ENCODE data around the gene NGFR.

Gene NGFR

GRCh38 chr17:49494986-49495841 lies at the start of gene NGFR:
TSS of gene NGFR (plus strand) at chr17:49495293. CDS start at chr17:49495418, 125 bp downstream.
- no peak for TF ChIP-seq ZNF274 (IDR thresholded peaks at IDR 0.05; ENCODE audit: low read depth, low read length)
- peak within 1 kb of the TSS; percentile 47; the same call in 1 of the 2 replicates for H3K4me3 ChIP-seq (ENCODE audit: low read length)

- TF ChIP-seq ZNF274 (IDR thresholded peaks at IDR 0.05; ENCODE audit: low read depth, low read length) = no peak
- H3K4me3 ChIP-seq (ENCODE audit: low read length) = no peak overlapping the region
Observed at GRCh38 chr17:49445591-49445990, 49.5 kb upstream of the NGFR start.

GRCh38 chr17:49447628-49448302 lies 47.3 kb upstream of the NGFR start:
- no peak for TF ChIP-seq ZNF274 (IDR thresholded peaks at IDR 0.05; ENCODE audit: low read depth, low read length)
- no peak overlapping the region for H3K4me3 ChIP-seq (ENCODE audit: low read length)

- H3K4me3 ChIP-seq (ENCODE audit: low read length) = no peak overlapping the region
- no peak for TF ChIP-seq ZNF274 (IDR thresholded peaks at IDR 0.05; ENCODE audit: low read depth, low read length)
Observed at GRCh38 chr17:49450181-49450580, 44.9 kb upstream of the NGFR start.

- no peak for TF ChIP-seq ZNF274 (IDR thresholded peaks at IDR 0.05; ENCODE audit: low read depth, low read length)
- no peak overlapping the region for H3K4me3 ChIP-seq (ENCODE audit: low read length)
Observed at GRCh38 chr17:49450735-49451134, 44.4 kb upstream of the NGFR start.

- no peak overlapping the region for H3K4me3 ChIP-seq (ENCODE audit: low read length)
- no peak for TF ChIP-seq ZNF274 (IDR thresholded peaks at IDR 0.05; ENCODE audit: low read depth, low read length)
Observed at GRCh38 chr17:49452201-49452600, 42.9 kb upstream of the NGFR start.

GRCh38 chr17:49452661-49453060 lies 42.4 kb upstream of the NGFR start:
- H3K4me3 ChIP-seq (ENCODE audit: low read length) = no peak overlapping the region
- TF ChIP-seq ZNF274 (IDR thresholded peaks at IDR 0.05; ENCODE audit: low read depth, low read length) = no peak

GRCh38 chr17:49454050-49454449 lies 41.0 kb upstream of the NGFR start:
- TF ChIP-seq ZNF274 (IDR thresholded peaks at IDR 0.05; ENCODE audit: low read depth, low read length) = no peak
- H3K4me3 ChIP-seq (ENCODE audit: low read length) = no peak overlapping the region

- TF ChIP-seq ZNF274 (IDR thresholded peaks at IDR 0.05; ENCODE audit: low read depth, low read length) = no peak
- no peak overlapping the region for H3K4me3 ChIP-seq (ENCODE audit: low read length)
Observed at GRCh38 chr17:49455272-49455861, 39.7 kb upstream of the NGFR start.

- no peak for TF ChIP-seq ZNF274 (IDR thresholded peaks at IDR 0.05; ENCODE audit: low read depth, low read length)
- no peak overlapping the region for H3K4me3 ChIP-seq (ENCODE audit: low read length)
Observed at GRCh38 chr17:49456183-49456965, 38.7 kb upstream of the NGFR start.

- TF ChIP-seq ZNF274 (IDR thresholded peaks at IDR 0.05; ENCODE audit: low read depth, low read length) = no peak
- H3K4me3 ChIP-seq (ENCODE audit: low read length) = no peak overlapping the region
Observed at GRCh38 chr17:49457564-49458535, 37.2 kb upstream of the NGFR start.

GRCh38 chr17:49459401-49459984 lies 35.6 kb upstream of the NGFR start:
- no peak overlapping the region for H3K4me3 ChIP-seq (ENCODE audit: low read length)
- no peak for TF ChIP-seq ZNF274 (IDR thresholded peaks at IDR 0.05; ENCODE audit: low read depth, low read length)

GRCh38 chr17:49460401-49460800 lies 34.7 kb upstream of the NGFR start:
- H3K4me3 ChIP-seq (ENCODE audit: low read length) = no peak overlapping the region

More at GRCh38 chr17:49460401-49460800, 34.7 kb upstream of the NGFR start:
- TF ChIP-seq ZNF274 (IDR thresholded peaks at IDR 0.05; ENCODE audit: low read depth, low read length) = no peak
